GM21576 (cell line): ENCODE measurements around the gene NFE2L3.
"Not testable (repeated sequence)": the region's sequence is repeated elsewhere in the genome, so short reads cannot be mapped to it uniquely, and the experiment has no call there.

Source experiments
- ATAC-seq: cut with Tn5 transposase; IDR thresholded peaks from one replicate; pipeline ENCODE4 v1.9.1; 2021; ENCODE audit warnings: mild to moderate bottlenecking, moderate library complexity; ENCODE audit not compliant: unreplicated experiment

NFE2L3 gene

DNA sequence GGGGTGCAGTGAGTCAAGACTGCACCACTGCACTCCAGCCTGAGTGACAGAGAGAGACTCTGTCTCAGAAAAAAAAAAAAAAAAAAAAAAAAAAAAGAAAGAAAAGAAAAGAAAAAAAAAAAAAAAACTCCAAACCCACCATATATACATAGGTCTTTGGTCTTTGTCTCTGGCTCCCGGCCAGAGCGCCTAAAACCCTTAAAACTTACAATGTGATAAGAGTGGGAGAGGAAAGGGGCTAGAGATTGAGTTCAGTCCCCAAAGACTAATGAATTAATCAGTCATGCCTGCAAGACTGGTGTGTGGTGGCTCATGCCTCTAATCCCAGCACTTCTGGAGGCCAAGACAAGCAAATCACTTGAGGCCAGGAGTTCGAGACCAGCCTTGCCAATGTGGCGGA is 6.8 kb upstream of the NFE2L3 start:
- ATAC-seq, result no peak

DNA sequence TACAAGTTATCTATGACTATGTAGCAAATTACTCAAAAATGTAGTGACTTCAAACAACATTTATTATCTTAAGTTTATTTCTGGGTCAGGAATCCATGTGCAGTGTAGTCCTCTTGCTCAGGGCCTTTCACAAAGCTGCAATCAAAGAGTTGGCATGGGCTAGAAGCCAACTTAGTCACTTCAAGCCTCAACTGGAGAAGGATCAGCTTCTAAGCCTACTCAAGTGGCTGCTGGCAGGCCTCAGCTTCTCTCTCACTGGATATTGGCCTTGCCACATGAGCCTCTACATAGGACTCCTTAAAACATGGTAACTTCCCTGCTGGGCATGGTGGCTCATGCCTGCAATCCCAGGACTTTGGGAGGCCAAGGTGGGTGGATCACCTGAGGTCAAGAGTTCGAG is 5.0 kb upstream of the NFE2L3 start:
- no peak for ATAC-seq

DNA sequence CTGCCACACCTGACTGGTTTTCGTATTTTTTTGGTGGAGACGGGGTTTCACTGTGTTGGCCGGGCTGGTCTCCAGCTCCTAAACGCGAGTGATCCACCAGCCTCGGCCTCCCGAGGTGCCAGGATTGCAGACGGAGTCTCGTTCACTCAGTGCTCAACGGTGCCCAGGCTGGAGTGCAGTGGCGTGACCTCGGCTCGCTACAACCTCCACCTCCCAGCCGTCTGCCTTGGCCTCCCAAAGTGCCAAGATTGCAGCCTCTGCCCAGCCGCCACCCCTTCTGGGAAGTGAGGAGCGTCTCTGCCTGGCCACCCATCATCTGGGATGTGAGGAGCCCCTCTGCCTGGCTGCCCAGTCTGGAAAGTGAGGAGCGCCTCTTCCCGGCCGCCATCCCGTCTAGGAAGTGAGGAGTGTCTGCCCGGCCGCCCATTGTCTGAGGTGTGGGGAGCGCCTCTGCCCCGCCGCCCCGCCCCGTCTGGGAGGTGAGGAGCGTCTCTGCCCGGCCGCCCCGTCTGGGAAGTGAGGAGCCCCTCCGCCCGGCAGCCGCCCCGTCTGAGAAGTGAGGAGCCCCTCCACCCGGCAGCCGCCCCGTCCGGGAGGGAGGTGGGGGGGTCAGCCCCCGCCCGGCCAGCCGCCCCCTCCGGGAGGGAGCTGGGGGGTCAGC is 4.2 kb upstream of the NFE2L3 start:
- ATAC-seq, result not testable (repeated sequence)

- ATAC-seq, result not testable (repeated sequence)
Measured at GRCh38 chr7:26148307-26148700, 3.7 kb upstream of the NFE2L3 start.

DNA sequence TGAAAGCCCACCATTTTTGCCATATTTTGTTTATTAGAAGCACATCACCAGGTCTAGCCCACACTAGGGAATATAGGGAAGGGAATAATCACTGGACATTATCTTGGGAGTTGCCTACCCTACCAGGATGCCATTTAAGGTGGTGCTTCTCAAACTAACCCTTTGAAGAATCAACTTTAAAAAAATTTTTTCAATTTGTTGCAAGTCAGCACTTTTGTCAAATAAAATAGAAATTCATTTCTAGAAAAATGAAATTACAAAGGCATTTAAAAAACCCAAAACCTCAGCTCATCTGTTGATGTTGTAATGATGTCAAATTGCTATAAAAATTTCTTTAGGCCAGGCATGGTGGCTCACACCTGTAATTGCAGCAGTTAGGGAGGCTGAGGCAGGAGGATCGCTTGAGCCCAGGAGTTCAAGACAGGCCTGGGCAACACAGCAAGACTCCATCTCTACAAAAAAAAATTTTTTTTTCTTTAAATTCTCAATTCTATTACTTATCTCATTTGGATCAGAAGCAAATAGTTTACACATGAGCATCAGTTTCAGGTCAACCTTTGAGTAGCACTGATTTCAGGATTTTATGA is 2.5 kb upstream of the NFE2L3 start:
- ATAC-seq, result no peak

- no peak for ATAC-seq
Measured at GRCh38 chr7:26151096-26151495, 902 bp upstream of the NFE2L3 start.

GRCh38 chr7:26151650-26151952 is 397 bp upstream of the NFE2L3 start:
- no peak for ATAC-seq

- not testable (repeated sequence) for ATAC-seq
Measured at GRCh38 chr7:26152782-26153240, 813 bp downstream of the NFE2L3 start.

GRCh38 chr7:26153241-26153822 is 1.3 kb downstream of the NFE2L3 start:
- no peak for ATAC-seq

DNA sequence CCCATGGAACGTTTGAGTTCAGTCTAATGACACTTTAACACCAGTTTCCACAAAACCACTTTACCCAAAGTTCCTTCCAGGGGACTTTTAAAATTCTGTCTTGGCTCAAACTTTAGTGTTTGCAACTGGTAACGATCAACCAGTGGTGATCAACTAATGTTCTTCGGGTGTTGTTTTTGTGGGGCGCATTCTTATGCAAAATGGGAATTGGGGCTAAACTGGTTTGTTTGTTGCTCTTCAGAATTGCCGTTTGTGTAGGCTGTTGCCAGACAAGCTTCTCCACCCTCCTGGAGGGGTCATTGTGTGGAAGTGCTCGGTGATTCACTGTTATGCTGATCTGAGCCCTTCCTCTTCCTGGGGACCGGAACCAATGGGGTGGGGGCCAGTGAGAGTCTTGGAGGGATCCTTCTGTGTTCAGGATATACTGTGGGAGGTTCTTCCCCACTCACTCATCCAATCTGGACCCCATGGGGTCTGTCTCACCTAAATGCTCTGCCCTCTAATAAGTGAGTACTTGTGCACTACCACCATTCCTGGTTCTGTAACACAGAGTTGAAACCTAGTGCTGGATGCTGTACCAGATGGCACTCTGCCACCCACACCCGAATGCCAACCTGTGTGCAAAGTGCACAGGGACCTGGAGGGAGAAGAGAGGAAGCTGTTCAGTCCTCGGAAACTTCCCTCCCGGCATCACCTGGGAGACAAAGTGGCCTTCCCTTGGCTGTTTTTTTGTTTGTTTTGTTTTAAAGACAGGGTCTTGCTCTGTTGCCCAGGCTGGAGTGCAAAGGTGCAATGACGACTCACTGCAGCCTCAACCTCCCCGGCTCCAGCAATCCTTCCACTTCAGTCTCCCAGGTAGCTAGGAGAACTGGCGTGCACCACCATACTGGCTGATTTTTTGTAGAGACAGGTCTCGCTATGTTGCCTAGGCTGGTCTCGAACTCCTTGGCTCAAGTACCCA is 2.1 kb downstream of the NFE2L3 start:
- no peak for ATAC-seq

GRCh38 chr7:26155531-26156375 is 3.8 kb downstream of the NFE2L3 start:
- no peak for ATAC-seq

DNA sequence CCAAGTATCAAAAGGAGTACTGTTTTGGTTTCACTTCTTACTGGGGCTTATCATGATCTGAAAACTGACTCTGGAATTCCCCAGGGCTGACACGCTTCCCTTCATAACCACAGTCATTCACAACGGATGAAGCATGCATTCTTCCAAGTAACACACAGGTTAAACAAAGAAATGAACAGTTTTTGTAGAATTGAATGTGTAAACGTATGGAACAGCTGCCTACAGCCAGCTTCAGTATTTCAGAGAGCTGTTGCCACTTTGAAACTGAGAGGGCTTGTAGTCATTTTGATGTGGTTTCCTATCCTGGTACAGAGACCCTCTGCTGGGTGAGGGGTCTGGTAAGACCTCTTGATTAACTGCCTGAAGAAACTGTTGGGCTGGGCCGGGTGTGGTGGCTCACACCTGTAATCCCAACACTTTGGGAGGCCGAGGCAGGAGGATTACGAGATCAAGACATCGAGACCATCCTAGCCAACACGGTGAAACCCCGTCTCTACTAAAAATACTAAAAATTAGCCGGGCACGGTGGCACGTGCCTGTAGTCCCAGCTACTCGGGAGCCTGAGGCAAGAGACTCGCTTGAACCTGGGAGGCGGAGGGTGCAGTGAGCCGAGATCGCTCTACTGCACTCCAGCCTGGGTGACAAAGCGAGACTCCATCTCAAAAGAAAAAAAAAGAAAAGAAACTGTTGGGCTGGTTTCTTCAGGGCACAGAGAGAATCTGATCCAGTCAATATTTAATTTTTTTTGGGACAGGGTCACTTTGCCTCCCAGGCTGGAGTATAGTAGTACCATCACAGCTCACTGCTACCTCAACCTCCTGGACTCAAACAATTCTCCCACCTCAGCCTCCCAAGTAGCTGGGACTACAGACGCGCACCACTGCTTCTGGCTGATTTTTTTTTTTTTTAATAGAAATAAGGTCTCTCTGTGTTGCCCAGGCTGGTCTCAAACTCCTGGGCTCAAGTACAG is 4.7 kb downstream of the NFE2L3 start:
- ATAC-seq, result peak; percentile 32

DNA sequence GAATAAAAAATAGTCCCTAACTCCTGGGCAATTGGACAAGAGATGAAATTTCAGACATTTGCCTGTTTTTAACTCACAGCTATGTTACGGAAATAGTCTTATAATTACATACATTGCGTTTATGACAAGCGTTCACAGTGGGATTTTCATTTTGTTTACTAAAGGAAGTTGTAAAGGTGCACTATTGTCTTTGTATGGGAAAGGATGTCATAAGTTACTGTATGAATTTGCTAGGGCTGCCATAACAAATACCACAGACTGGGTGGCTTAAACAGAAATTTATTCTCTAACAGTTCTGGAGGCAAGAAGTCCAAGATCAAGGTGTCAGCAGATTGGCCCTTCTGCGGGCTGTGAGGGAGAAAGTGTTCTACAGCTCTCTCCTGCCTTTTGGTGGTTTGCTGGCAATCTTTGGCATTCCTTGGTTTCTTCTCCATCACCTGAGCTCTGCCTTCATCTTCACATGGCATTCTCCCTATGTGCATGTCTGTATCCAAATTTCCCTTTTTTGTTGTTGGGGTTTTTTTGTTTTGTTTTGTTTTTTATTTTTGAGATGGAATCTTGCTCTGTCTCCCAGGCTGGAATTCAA is 5.6 kb downstream of the NFE2L3 start:
- no peak for ATAC-seq

- ATAC-seq, result no peak
Measured at GRCh38 chr7:26159243-26159642, 7.2 kb downstream of the NFE2L3 start.

GRCh38 chr7:26160896-26161295 is 8.9 kb downstream of the NFE2L3 start:
- no peak for ATAC-seq

- no peak for ATAC-seq
Measured at GRCh38 chr7:26162431-26162830, 10.4 kb downstream of the NFE2L3 start.

DNA sequence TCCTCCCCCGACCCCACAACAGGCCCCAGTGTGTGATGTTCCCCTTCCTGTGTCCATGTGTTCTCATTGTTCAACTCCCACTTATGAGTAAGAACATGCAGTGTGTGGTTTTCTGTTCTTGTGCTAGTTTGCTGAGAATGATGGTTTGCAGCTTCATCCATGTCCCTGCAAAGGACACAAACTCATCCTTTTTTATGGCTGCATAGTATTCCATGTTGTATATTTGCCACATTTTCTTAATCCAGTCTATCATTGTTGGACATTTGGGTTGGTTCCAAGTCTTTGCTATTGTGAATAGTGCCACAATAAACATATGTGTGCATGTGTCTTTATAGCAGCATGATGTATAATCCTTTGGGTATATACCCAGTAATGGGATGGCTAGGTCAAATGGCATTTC is 11.8 kb downstream of the NFE2L3 start:
- ATAC-seq, result not testable (repeated sequence)

DNA sequence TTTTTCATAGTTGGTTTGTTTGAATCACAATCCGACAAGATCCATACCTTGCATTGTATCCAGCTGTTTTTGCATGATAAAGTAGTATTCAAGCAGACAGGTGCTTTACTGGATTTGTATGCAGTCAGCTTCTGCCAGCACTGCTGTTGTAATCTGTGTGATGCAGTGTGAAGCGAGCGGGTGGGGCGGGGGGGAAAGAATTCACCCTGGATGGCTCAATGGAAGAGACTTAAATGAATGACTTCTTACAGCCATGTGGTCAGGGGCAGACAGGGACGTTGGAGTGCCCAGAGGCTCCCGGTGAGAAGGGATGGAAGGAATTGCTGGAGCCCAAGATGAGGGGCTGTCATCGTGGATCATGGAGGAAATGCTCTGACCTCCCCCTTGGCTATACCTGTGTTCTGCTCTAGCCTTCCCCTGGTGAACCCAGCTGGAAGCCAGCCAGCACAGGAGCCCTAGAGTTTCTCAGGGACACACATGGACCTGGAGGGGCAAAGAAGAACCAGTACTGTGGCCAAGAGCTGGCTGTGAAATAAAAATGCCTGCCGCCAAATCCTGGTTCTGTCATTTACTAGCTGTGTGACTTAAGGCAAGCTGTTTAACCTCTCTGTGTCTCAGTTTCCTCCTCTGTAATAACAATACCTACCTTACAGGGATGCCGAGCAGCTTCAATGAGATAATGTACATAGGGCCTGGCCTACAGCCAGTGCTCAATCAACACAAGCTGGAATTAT is 14.1 kb downstream of the NFE2L3 start:
- ATAC-seq, result no peak
